Prostate gland (tissue), 2 donors: Measurements from ENCODE around the gene LITAF. TPM values are rescaled to one million over a fixed set of nuclear protein-coding genes. Genes with fewer than 3 reads are reported as not detected.
A peak's percentile ranks its signal among the peaks of the same experiment; 100 is the strongest.

Experiments used
- DNase-seq: peaks from one replicate; pipeline ENCODE4 v3.0.0-alpha.2; 2019; ENCODE audit warnings: low spot score
- H3K27ac ChIP-seq, 2 donors: fragments of 200-600 bp; sonication (generic); 2 replicates each; pipeline ENCODE4 v1.5.1; 2017 to 2019
- H3K27me3 ChIP-seq: fragments of 200-600 bp; sonication (generic); replicated peaks from 2 replicates; pipeline ENCODE4 v1.5.1; 2019; ENCODE audit not compliant: insufficient read depth
- H3K36me3 ChIP-seq, 2 donors: fragments of 200-600 bp; sonication (generic); 1 replicate in 1 of 2; 2 replicates in 1 of 2; pipeline versions ENCODE4 v1.5.1 to v1.8.1; 2017 to 2019
- H3K4me1 ChIP-seq: fragments of 200-600 bp; sonication (generic); replicated peaks from 2 replicates; pipeline ENCODE4 v1.5.1; 2019
- H3K4me3 ChIP-seq, 2 donors: fragments of 200-600 bp; sonication (generic); 2 replicates each; pipeline ENCODE4 v1.5.1; 2017 to 2019
- H3K9me3 ChIP-seq: fragments of 200-600 bp; sonication (generic); 2 replicates; pipeline ENCODE4 v1.5.1; 2017
- POLR2A ChIP-seq: fragments of 450-650 bp; IDR thresholded peaks from one replicate; pipeline ENCODE4 v1.6.1; 2016; ENCODE audit warnings: antibody characterized with exemption, mild to moderate bottlenecking
- POLR2AphosphoS5 ChIP-seq: sonication (generic); formaldehyde crosslinking; IDR thresholded peaks from one replicate; pipeline ENCODE4 v1.6.1; 2017; ENCODE audit warnings: antibody characterized with exemption
- WGBS: methylation state at CpG from one replicate; pipeline ENCODE4 v1.1.5; 2018; 5-methylcytosine and 5-hydroxymethylcytosine counted together
- intact Hi-C: fragments of 100-400 bp; cut with DNase I; formaldehyde crosslinking; loops from one replicate; pipeline ENCODE4 v1.14.2; 2022
- total RNA-seq, 2 donors: library from RNA; depleted of rRNA; stranded (reverse); fragments of >200 nt; gene quantifications; one replicate each; pipeline ENCODE4 v1.1.0, GENCODE V29; 2016
- TF ChIP-seq, protein P1 (sequence below), 4 experiments: fragments of 200-600 bp in 2 of 4; fragments of 450-650 bp in 2 of 4; sonication (generic) in 2 of 4; IDR thresholded peaks; 1 replicate in 3 of 4; 2 replicates in 1 of 4; pipeline ENCODE4 v1.5.1; 2016 to 2019; ENCODE audit warnings: antibody characterized with exemption in 4 of 4, mild to moderate bottlenecking in 2 of 4, moderate library complexity in 2 of 4

LITAF gene
- total RNA-seq, 2 donors from 2014 or later: 92.5 to 137 TPM

DNA sequence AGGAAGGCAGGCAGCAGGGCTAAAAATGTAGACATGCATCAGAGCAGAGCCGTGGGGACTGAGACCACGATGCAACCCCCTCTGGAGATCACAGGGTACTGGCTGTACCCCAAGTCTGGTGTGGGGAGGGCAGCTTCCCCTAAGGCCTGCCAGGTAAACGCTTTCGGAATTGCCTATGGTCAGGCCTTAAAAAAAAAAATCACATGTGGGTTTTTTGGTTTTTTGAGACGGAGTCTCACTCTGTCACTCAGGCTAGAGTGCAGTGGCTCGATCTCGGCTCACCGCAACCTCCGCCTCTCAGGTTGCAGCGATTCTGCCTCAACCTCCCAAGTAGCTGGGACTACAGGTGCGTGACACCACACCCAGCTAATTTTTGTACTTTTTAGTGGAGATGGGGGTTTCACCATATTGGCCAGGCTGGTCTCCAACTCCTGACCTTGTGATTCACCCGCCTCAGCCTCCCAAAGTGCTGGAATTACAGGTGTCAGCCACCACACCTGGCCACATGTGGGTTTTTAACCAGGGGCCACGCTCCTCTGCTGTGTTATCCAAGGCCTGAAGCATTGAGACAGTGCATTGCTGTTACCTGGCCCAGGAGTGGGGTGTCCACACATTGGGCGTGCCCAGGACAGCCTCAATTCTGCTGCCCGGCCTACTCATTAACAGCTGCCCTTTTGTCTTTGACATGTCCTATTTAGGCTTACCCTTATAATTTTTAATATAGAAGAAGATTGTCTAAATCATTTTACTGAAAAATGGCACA lies 50.4 kb downstream of the LITAF start:
- 91% methylated on average over 15 of the region's 15 CpGs for WGBS
- no peak for DNase-seq
- Histone ChIP-seq H3K9me3 (no peaks in the 10 kb centered on the region), H3K4me3 (no peak overlapping the region), H3K27me3 (no peaks in the 10 kb centered on the region), H3K4me1 (peaks cover 5% of the 10 kb centered on the region), H3K27ac (peak overlapping the region; percentile 36 to 39), H3K36me3 (no peaks in the 10 kb centered on the region)
- no peak for TF ChIP-seq POLR2AphosphoS5
- TF ChIP-seq POLR2A: no peak
- TF ChIP-seq, protein P1, sequence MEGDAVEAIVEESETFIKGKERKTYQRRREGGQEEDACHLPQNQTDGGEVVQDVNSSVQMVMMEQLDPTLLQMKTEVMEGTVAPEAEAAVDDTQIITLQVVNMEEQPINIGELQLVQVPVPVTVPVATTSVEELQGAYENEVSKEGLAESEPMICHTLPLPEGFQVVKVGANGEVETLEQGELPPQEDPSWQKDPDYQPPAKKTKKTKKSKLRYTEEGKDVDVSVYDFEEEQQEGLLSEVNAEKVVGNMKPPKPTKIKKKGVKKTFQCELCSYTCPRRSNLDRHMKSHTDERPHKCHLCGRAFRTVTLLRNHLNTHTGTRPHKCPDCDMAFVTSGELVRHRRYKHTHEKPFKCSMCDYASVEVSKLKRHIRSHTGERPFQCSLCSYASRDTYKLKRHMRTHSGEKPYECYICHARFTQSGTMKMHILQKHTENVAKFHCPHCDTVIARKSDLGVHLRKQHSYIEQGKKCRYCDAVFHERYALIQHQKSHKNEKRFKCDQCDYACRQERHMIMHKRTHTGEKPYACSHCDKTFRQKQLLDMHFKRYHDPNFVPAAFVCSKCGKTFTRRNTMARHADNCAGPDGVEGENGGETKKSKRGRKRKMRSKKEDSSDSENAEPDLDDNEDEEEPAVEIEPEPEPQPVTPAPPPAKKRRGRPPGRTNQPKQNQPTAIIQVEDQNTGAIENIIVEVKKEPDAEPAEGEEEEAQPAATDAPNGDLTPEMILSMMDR (IDR thresholded peaks at IDR 0.05): no peak
- intact Hi-C loops: loop anchor here (10.0 kb wide), 1 partner anchor 141 kb away; no protein-coding TSS in a partner anchor

DNA sequence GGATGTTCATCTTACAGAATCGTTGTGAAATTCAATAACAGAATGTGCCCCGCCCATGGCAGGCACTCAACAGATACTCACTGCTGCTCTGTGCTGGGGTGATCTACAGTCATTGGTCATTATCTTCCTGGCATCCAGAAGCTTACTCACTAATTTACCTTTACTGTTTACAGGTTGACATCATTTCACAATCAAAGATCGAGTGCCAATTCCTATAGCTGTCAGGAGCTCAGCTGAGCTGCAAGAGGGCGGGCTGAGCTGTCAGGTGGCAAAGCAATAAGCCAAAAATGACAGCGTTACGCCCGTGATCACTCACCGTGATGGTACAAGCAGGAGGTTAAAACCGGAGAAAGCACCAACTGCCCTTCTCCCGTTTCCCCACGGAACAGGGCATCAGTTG lies 51.2 kb downstream of the LITAF start:
- Histone ChIP-seq H3K9me3 (no peaks in the 10 kb centered on the region), H3K36me3 (no peaks in the 10 kb centered on the region), H3K4me1 (peaks cover 5% of the 10 kb centered on the region), H3K27me3 (no peaks in the 10 kb centered on the region), H3K27ac (peak overlapping the region; percentile 36 to 39), H3K4me3 (no peak overlapping the region)
- peak; percentile 57 for DNase-seq
- 50% methylated on average over 11 of the region's 11 CpGs for WGBS
- intact Hi-C loops: loop anchor here (10.0 kb wide), 1 partner anchor 141 kb away; no protein-coding TSS in a partner anchor
- TF ChIP-seq POLR2AphosphoS5: peak; percentile 72
- no peak for TF ChIP-seq POLR2A

DNA sequence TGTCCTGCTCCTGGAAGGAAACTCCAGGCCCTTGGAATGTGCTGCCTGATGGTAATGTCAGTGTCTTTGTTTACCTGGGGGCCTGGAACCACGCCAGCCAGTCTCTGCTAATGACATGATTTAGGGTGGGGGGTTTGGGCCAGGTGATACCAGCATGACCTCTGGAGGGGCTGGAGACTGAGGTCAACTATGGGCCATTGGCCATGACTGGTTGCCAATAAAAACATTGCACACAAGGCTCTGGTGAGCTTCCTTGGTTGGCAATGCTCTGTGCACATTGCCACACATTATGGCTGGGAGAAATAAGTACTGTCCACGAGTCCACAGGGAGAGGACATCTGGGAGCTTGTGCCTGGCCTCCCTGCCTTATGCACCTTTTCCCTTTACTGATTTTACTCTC lies 52.5 kb downstream of the LITAF start:
- Histone ChIP-seq H3K4me3 (no peak overlapping the region), H3K27me3 (no peaks in the 10 kb centered on the region), H3K9me3 (no peaks in the 10 kb centered on the region), H3K27ac (no peak overlapping the region), H3K36me3 (no peaks in the 10 kb centered on the region), H3K4me1 (peaks cover 5% of the 10 kb centered on the region)
- no peak for DNase-seq
- WGBS: 59% methylated on average over 2 of the region's 2 CpGs
- TF ChIP-seq, protein P1 (IDR thresholded peaks at IDR 0.05): no peak
- TF ChIP-seq POLR2AphosphoS5: no peak
- no peak for TF ChIP-seq POLR2A
- intact Hi-C loops: loop anchor here (5.0 to 10.0 kb wide), 3 partner anchors 108 to 183 kb away; no protein-coding TSS in a partner anchor

DNA sequence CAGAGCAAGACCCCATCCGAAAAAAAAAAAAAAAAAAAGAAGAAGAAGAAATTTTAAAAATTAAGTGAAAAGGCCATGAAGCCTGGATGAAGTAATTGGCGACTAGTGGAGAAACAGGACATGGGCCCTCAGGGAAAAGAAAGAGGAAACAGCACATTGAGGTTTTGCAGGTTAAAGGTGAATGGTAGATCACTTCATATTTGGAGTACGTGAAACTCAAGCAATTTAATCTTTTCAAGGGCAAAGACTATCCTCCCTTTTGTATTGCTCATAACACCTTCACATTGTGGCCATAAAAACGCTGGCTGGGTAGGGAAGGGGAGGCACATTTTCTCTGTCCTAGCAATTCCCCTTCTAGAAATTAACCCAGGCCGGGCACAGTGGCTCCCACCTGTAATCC lies 53.1 kb downstream of the LITAF start:
- Histone ChIP-seq H3K27me3 (no peaks in the 10 kb centered on the region), H3K9me3 (no peaks in the 10 kb centered on the region), H3K4me1 (peaks cover 5% of the 10 kb centered on the region), H3K4me3 (no peak overlapping the region), H3K36me3 (no peaks in the 10 kb centered on the region), H3K27ac (no peak overlapping the region)
- intact Hi-C loops: loop anchor here (5.0 to 10.0 kb wide), 3 partner anchors 109 to 184 kb away; no protein-coding TSS in a partner anchor
- 89% methylated on average over 5 of the region's 5 CpGs for WGBS
- TF ChIP-seq POLR2AphosphoS5 (no peak), POLR2A (no peak)
- TF ChIP-seq, protein P1 (IDR thresholded peaks at IDR 0.05): no peak
- no peak for DNase-seq

DNA sequence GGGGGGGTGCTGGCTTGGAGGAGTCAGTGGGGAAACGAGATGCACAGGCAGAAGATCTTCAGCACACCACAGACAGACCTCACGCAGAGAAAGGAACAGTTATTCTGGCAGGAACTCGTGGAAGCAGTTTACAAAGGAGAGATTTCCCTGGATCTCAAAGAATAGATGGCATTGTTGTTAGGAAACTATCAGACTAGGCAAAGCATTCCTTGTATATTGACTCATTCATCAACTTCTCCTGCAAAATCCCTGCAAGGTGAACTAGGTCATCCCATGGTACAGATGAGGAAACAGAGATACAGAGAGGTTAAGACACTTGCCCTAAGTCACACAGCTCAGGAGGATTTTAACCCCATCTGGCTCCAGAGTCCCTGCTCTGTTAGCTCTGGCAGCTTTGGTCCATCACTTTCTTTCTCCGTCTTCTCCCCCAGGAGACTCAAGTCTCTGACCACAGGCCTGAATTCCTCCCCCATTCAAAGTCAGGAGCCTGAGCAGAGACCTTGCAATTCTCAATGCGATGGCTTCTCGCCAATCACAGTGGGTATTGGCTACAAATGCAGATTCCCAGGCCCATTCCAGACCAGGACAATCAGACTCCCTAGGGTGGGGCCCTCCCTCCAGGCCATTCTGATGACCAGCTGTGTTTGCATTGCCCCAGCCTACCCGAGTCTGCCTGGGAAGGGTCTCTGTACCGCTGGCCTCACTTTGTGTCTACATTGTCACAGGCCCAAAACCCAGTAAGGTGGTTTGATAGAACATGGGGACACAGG lies 56.4 kb downstream of the LITAF start:
- intact Hi-C loops: loop anchor here (5.0 to 10.0 kb wide), 3 partner anchors 112 to 187 kb away; no protein-coding TSS in a partner anchor
- no peak for TF ChIP-seq POLR2AphosphoS5
- TF ChIP-seq POLR2A: no peak
- TF ChIP-seq, protein P1 (IDR thresholded peaks at IDR 0.05): no peak
- no peaks in the 10 kb centered on the region for H3K36me3 ChIP-seq
- H3K27ac ChIP-seq: no peak overlapping the region
- no peak overlapping the region for H3K4me3 ChIP-seq
- peaks cover 5% of the 10 kb centered on the region for H3K4me1 ChIP-seq
- WGBS: 74% methylated on average over 8 of the region's 8 CpGs
- no peak for DNase-seq
- no peaks in the 10 kb centered on the region for H3K27me3 ChIP-seq
- no peaks in the 10 kb centered on the region for H3K9me3 ChIP-seq
